ENCODE measurements around the gene GLI3.

The GLI3 gene

DNA sequence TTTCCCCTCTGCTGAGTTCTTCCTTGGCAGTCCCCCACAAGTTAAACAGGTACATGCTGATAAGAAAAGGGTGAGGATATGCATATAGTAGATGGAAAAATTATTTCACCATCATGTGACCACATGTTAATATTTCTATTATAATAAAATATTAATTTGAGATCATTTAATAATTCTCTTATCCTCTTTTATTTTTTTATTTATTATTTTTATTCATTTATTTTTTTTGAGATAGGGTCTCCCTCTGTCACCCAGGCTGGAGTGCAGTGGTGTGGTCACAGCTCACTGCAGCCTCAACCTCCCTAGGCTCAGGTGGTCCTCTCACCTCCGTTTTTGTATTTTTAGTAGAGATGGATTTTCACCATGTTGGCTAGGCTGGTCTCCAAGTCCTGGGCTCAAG is 11.6 kb upstream of the GLI3 start:
- TF ChIP-seq, protein P1, sequence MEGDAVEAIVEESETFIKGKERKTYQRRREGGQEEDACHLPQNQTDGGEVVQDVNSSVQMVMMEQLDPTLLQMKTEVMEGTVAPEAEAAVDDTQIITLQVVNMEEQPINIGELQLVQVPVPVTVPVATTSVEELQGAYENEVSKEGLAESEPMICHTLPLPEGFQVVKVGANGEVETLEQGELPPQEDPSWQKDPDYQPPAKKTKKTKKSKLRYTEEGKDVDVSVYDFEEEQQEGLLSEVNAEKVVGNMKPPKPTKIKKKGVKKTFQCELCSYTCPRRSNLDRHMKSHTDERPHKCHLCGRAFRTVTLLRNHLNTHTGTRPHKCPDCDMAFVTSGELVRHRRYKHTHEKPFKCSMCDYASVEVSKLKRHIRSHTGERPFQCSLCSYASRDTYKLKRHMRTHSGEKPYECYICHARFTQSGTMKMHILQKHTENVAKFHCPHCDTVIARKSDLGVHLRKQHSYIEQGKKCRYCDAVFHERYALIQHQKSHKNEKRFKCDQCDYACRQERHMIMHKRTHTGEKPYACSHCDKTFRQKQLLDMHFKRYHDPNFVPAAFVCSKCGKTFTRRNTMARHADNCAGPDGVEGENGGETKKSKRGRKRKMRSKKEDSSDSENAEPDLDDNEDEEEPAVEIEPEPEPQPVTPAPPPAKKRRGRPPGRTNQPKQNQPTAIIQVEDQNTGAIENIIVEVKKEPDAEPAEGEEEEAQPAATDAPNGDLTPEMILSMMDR (IDR thresholded peaks at IDR 0.05; ENCODE audit: low read depth, low read length), result no peak
- H3K4me3 ChIP-seq (ENCODE audit: low read depth, low read length), result no peak overlapping the region

DNA sequence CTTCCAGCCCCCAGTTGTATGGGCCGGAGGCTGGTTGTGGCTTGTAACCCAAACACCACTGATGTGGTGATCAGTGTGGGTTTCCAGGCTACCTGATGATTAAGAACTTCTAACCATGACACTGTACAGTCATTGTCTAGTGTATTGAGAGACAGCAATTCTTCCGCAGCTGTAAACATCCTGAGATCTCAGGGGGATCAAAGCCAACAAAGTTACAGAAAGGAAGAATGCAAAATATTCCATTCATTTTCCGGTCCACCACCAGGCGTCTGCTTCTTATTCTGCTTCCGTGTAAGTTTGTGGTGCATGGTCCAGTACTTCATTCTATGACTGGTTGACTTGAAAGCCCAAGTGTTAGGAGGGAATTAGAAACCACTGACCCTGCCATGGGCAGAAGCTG is 10.3 kb upstream of the GLI3 start:
- TF ChIP-seq, protein P1 (IDR thresholded peaks at IDR 0.05; ENCODE audit: low read depth, low read length), result peak; percentile 10; the same call in 1 of the 2 replicates
- no peak overlapping the region for H3K4me3 ChIP-seq (ENCODE audit: low read depth, low read length)

DNA sequence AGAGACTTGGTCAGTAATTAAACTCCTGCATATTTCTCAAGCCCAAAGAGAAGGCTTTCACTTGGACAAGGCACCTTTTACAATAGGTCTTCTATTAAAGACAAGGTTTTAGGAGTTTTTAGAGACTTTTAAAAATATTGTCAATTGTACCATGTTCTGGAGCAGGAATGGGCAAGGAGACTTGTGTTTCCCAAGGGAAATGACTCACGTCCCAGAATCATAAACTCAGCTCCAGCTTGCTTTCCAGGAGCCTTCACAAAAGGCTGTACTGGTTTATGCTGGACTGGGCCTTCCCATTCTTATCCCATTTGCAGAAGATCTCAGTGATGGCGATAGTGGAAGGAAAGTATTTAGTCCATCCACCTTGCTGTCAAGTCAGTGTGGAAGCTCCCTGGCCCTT is 7.8 kb upstream of the GLI3 start:
- TF ChIP-seq, protein P1 (IDR thresholded peaks at IDR 0.05; ENCODE audit: low read depth, low read length), result no peak
- H3K4me3 ChIP-seq (ENCODE audit: low read depth, low read length), result no peak overlapping the region

DNA sequence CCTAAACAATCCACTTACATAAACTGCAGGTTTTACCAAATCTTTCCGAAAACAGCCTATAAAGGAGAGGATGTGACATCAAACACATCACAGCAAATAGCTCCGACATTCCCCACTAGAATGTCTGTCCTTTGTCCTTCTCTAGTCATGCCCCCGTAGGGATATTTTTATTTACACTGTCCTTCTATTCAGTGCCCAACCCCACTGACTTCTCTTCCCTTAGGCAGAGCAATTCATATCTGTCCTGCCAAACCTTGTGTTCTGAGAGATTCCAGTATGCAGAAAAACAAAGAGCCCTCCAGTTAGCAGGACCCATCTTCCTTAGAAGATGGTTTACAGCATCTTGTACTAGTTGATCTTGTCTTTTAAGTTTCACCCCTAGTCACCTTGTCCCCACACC is 5.4 kb upstream of the GLI3 start:
- no peak overlapping the region for H3K4me3 ChIP-seq (ENCODE audit: low read depth, low read length)
- TF ChIP-seq, protein P1 (IDR thresholded peaks at IDR 0.05; ENCODE audit: low read depth, low read length), result no peak

DNA sequence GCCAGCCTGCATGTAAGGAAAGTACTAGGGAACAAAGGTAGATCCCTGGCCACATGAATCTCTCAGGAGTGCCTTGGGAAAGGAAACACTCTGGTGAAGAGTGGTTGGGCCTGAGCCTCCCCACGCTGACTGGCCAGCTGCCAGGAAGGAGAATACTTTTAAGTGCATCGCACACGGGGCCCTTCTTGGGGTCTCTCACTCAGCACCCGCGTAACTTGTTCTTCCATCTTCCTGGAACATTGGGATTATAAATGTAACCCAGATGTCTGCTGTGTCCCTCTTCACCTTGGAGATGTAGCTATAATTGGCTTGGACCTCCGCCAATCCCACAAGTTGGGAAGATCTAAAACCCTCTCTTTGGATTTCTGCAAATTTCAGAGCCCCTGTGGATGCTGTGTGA is 4.4 kb upstream of the GLI3 start:
- TF ChIP-seq, protein P1 (IDR thresholded peaks at IDR 0.05; ENCODE audit: low read depth, low read length), result no peak
- H3K4me3 ChIP-seq (ENCODE audit: low read depth, low read length), result no peak overlapping the region

DNA sequence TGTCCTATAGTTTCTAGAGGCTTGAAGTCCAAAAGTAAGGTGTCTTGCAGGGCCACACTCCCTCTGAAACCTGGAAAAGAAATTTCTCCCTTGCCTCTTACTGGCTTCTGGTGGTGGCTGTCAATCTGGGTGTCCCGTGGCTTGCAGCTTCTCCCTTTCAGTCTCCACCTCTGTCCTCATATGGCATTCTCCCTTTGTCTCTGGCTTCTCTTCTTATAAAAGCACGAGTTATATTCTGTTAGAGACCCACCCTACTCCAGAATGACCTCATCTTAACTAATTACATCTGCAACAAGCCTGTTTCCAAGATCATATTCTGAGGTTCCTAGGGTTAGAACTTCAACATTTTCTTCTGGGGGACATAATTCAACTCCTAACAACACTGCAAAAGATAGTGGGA is 3.4 kb upstream of the GLI3 start:
- no peak overlapping the region for H3K4me3 ChIP-seq (ENCODE audit: low read depth, low read length)
- TF ChIP-seq, protein P1 (IDR thresholded peaks at IDR 0.05; ENCODE audit: low read depth, low read length), result no peak

DNA sequence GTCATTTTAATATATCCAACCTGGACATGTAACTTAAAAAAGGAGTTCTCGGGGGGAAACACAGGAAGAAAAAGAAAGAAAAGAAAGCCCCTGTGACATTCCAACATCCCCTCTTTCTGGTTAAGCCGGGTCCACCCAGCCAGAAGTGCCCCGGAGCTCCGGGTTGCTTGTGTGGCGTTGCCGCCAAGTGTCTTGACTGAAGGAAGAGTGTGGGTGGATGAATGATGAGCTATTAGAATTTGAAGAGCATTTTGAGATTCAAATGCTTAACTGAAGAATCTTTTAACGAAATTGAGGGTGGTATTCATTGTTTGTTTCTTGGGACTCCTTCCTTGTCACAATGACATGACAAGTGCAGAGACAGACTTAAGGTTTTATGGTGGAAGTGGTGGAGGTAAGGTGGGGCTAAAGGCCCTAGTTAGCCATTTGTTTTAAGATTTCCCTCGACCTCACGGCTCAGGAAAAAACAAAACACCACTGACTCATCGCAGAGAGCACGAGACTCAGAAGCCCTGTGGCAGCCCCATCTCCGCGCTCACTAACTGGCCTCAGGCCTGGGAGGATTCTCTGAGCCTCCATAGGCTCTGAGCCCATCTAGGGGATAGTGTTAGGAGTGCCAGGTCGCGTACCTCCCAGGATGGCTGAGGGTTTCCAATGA is 1.8 kb upstream of the GLI3 start:
- TF ChIP-seq, protein P1 (IDR thresholded peaks at IDR 0.05; ENCODE audit: low read depth, low read length), result no peak
- no peak overlapping the region for H3K4me3 ChIP-seq (ENCODE audit: low read depth, low read length)

Data from WI38 (cell line).